Endothelial cell of umbilical vein (primary cell): ENCODE data around the gene HMGN5.

Source experiments
- CTCF ChIP-seq, 2 donors: IDR thresholded peaks; 1 replicate in 1 of 2; 2 replicates in 1 of 2; pipeline ENCODE4 v1.5.1; 2011; ENCODE audit warnings: low read length in 2 of 2, mild to moderate bottlenecking in 2 of 2, moderate library complexity in 2 of 2, control low read depth in 1 of 2, inconsistent platforms in 1 of 2, low read depth in 1 of 2; ENCODE audit not compliant: insufficient read depth in 1 of 2; ENCODE audit errors: extremely low read depth in 1 of 2
- FOS ChIP-seq: IDR thresholded peaks from 2 replicates; pipeline ENCODE4 v1.6.1; 2011; ENCODE audit warnings: mild to moderate bottlenecking, low read length, moderate library complexity, borderline replicate concordance; ENCODE audit not compliant: insufficient read depth
- MAX ChIP-seq: IDR thresholded peaks from 2 replicates; pipeline ENCODE4 v1.6.1; 2011; ENCODE audit not compliant: insufficient read depth, insufficient read length
- MYC ChIP-seq: IDR thresholded peaks from one replicate; pipeline ENCODE4 v1.6.1; 2011; ENCODE audit warnings: mild to moderate bottlenecking, low read depth, low read length
- POLR2A ChIP-seq: IDR thresholded peaks from 2 replicates; pipeline ENCODE4 v1.6.1; 2012; ENCODE audit warnings: low read depth, mild to moderate bottlenecking, control low read depth, low read length
- POLR2AphosphoS5 ChIP-seq: IDR thresholded peaks from 2 replicates; pipeline ENCODE4 v1.6.1; 2012; ENCODE audit warnings: low read depth, mild to moderate bottlenecking, control low read depth, low read length, moderate library complexity; ENCODE audit not compliant: insufficient read depth

GRCh38 chrX:81231476-81231875, 29.8 kb upstream of the HMGN5 start:
- TF ChIP-seq CTCF (IDR thresholded peaks at IDR 0.05; ENCODE audit: extremely low read depth in 1 of 2, insufficient read depth in 1 of 2, low read depth in 1 of 2, low read length in 2 of 2) (no peak), MAX (no peak), POLR2A (no peak), POLR2AphosphoS5 (no peak), MYC (no peak), FOS (no peak)
